Suppressor macrophage treated with lipopolysaccharide for 4 hours (primary cell): ENCODE results near the gene ANO3.
"Not testable (repeated sequence)": the region's sequence is repeated elsewhere in the genome, so short reads cannot be mapped to it uniquely, and the experiment has no call there.

Experiments used
- DNase-seq: peaks from one replicate; pipeline ENCODE4 v3.0.0-alpha.2; 2020

The ANO3 gene

DNA sequence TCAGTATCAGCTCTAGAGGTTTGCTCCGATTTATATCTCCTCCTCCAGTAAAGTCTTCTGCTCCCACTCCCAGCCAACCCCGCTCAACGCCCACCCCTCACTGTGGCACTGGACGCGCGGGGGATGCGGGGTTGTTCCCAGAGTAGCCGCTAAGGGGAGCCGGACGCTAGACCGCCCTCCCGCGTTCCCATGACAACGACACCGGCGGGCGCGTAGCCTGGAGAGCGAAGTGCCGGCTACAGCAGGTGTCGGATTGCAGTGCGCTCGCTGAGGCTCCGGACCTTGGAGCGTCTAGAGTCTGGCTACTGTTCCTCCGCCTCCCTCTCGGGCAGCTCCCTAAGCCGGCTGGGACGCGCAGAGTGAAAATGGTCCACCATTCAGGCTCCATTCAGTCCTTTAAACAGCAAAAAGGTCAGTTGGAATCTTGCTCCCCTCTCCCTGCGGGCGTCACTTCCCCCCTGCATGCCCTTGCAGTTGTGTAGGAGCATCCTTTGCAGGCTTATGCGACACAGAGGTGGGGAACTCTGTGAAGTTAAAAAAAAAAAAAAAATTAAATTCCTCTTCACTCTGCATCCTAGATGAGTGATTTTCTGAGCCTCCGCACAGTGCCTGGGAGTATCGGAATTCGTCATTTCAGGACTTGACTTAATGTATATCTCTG lies at the start of gene ANO3:
ANO3 (plus strand) TSS at position 220 of the 661 bp plus-strand sequence; CDS start at position 366, 146 bp downstream.
- no peak for DNase-seq

- no peak for DNase-seq
These were observed 48.0 kb upstream of the ANO3 start for GRCh38 chr11:26283852-26284408.

DNA sequence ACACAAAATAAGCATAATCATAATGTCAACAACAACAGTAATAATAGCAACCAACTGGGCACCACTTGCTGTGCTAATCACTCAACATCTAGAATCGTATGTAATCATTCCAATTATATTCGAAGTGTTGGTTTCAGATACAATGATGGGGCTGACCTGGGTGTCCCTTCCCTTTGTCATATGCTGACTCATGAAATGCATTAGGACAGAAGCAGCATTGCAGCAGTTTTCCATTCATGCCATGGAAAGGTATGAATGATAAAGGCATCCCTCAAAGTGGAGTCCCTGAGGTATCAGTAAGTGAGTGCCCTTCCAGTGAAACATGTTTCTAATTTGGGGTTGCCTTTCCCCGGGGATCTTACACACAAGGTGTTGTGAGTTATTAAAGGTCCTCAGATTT lies 46.3 kb upstream of the ANO3 start:
- no peak for DNase-seq

- no peak for DNase-seq
These were observed 45.4 kb upstream of the ANO3 start for GRCh38 chr11:26286472-26287066.

DNA sequence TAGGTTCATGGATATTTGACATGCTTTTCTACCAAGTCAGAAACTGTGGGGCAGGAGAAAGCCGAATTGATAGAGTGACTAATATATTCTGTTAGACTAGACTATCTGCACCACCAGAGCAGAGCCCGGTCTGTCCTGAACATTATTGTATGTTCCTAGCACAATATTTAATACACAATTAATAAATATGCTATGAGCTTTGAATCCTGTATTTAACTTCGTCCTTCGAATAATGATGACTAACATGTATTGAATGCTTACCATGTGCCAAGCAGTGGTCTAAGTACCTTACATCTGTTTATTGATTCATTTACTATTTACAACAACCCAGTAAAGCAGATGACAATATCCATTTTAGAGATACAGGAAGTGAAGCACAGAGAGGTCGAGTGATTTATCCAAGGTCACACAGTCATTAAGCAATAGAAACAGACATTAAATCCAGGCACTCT lies 44.8 kb upstream of the ANO3 start:
- no peak for DNase-seq

DNA sequence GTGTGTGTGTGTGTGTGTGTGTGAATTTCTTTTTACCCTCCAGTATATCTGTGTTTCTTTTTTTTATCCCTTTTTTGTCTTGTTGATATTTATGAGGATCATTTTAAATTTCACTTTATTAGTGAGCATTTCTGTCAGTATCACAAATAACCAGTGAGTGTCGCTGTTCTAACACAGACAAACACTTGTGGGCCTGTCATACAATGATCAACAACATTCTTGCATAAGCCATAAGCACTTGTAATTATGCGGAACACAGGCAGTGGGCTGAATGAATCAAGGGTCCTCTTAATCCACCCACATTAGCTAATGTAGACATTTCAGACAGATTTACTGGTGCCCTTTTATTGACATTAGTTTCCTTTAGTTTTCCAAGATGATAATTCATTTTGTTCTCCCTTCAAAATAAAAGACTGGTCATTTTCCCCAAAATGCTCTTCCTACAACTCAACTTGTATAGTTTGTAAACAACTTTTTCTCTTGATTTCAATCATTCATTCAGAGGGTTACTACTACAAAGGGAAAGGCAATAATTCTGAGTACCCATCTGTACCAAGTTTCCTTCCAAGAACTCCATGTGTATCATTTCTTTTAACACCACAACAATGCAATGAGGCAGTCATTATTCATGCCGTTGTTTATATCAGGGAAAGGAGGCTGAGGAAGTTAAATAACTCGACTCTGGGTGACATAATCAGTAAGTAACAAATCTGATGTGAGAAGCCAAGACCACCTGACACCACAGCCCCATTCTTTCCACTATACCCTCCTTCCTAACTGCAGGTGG lies 34.5 kb upstream of the ANO3 start:
- DNase-seq = peak; percentile 53

DNA sequence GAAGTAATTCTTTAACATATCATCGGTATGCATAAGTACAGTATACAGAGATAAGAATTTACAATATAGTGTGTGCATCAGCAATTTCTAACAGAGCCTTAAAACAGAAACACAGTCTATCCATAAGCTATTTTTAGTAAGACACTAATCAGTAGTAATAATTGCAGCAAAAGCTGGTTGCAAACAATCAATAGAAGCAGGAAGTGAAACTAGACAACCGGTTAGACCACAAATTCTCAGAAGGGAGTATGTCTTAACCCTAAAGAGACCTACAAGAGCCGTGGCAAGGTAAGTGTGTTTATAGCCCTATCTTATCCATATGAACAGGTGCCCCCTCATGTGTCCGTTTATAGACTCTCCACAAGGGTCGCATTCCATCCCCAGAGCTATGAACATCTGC lies 15.6 kb upstream of the ANO3 start:
- DNase-seq = not testable (repeated sequence)

GRCh38 chr11:26319906-26320305 lies 12.0 kb upstream of the ANO3 start:
- DNase-seq = no peak

DNA sequence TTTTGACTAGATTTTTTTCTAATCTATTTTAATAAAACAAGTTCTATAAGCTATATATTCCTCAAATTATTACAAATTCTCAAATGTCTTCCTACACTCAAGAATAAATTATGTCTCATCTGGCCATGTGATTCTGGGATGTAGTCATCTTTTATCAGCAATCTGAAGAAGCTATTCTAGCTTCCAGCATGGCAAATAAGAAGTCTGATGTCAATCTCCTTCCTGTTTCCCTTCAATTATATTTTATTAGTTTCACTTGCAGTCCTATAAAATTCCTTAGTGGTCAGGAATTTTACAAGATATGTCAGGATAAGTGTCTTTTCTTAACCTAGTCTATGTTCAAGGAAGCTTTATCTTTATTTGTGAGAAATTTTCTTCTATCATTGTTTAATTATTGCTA lies 10.4 kb upstream of the ANO3 start:
- no peak for DNase-seq

- no peak for DNase-seq
These were observed 9.4 kb upstream of the ANO3 start for GRCh38 chr11:26322335-26323067.

- DNase-seq = no peak
These were observed 8.1 kb upstream of the ANO3 start for GRCh38 chr11:26323837-26324236.

- no peak for DNase-seq
These were observed 7.7 kb upstream of the ANO3 start for GRCh38 chr11:26324270-26324669.

GRCh38 chr11:26326793-26327400 lies 5.0 kb upstream of the ANO3 start:
- no peak for DNase-seq

GRCh38 chr11:26329206-26329605 lies 2.7 kb upstream of the ANO3 start:
- no peak for DNase-seq

DNA sequence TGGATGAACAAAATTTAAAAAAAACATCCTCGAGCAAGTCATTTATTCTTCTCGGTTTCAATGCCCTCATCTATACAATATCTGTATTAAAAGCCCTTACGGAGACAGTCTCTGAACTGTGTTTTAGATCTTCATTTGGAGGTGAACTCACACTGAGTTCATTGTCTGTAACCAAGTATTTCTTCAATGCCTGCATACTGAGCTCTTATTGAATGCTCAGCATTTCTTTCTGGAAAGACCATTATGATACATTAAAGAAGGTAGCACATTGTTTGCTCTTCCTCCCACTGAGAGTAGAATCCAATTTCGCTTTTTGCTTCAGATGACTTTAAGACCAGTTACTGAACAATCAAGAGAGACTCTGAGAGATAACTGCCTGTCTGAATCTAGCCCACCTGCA lies 1.7 kb upstream of the ANO3 start:
- DNase-seq = no peak

DNA sequence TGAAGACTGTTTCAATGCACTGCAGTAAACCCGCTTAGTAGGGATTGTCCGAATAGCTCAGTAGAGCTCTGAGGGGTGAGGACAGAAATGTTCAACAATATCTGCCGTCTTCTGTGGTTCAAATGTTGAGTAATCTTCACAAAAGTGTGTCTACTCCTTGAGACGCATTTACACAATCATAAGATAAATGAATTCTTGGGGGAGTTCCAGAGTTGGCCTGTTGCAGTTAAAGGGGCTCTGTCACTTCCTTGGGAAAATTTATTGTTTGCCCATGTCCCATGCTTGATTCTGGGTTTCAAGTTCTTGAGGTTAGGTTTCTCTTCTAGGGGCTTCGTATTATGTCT lies 614 bp downstream of the ANO3 start:
- no peak for DNase-seq

GRCh38 chr11:26333906-26334305 lies 2.0 kb downstream of the ANO3 start:
- no peak for DNase-seq

GRCh38 chr11:26335903-26336302 lies 4.0 kb downstream of the ANO3 start:
- DNase-seq = no peak

- DNase-seq = no peak
These were observed 12.7 kb downstream of the ANO3 start for GRCh38 chr11:26344647-26345046.

DNA sequence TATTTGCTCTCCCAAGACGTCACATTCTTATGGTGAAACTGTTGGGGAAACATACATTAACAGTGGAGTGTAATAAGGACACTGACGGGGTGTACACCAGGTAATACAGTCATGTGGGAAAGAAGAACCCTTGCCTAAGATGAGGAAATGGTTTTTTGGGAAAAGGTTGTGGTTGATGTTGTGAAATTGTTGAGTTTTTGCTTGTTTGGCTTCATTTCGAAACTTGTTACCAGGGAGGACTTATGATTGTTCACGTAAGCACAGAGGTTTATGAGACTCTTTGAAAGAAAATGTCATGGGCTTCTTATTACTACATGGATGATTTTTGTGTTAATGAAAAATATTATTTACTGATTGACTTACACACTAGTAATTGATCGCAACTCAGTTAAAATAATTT lies 16.8 kb downstream of the ANO3 start:
- no peak for DNase-seq

DNA sequence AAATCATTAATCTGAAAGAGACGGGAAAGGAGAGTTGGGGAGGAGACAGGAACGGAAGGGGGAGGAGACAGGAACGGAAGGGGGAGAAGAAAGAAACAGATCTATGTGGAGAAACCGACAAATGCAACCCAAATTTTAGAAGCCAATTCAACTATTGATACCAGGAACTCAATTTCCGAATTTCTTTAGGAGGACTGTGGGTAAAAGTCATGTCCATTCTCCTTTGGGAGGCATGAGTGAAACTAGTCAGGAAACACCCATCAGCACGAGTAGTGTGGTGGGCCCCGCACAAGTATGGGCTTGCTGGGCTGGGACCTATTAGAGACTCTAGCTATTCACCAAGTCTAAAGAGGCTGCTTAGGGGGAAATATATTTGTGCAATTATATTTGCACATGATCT lies 18.1 kb downstream of the ANO3 start:
- DNase-seq = no peak

- no peak for DNase-seq
These were observed 21.1 kb downstream of the ANO3 start for GRCh38 chr11:26353010-26353409.

DNA sequence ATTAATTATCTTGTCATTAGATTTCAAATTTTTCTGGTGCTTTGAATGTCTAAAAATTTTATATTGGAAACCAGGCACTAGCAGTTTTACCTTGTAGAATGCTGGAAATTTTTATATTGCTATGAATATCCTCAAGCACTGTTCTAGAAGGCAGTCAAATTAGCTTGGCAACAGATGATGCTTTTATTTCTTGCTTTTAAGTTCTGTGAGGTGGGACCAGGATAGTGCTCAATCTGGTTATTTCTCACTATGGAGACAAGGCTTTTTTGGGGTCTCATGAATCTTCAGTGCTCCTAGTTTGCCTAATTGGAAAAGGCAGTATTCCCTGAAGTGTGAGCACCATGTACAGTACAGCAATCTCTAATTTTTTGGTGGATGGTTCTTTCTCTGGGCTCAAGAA lies 27.1 kb downstream of the ANO3 start:
- no peak for DNase-seq
